Measurements from ENCODE around the gene ADA.

The ADA gene

DNA sequence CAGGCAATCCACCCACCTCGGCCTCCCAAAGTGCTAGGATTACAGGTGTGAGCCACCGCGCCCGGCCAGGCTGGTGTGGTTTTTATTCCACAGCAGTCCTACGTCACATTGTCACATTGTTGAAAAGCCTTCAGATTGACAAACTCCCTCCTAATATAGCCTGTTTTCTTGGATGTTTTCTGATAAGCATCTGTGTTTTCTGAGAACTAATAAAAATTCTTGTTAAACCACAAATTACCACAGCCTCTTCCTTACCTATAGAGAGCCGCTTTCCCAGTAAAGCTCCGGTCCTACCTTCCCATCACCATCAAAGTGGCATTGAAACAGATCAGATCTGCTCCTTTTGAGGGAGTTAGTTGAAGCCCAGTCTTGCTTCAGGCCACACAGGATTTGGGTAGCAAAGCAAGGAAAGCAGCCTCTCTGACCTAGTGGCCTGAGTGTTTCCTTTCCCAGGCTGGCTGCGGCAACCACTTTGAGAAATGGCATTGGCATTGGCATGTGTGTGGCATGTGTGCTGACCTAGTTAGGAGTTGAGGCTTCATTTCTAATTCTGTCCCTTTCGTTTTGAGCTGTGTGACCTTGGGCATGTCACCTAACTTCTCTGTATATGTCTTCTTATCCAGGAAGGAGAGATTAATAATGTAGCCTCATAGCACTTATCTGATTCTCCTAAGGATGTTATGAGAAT, 70.8 kb downstream of the ADA start:
- no peak for DNase-seq (ENCODE audit: low read depth in 2 of 2)

- no peak for DNase-seq (ENCODE audit: low read depth in 2 of 2)
Observed at GRCh38 chr20:44579313-44580081, 72.0 kb downstream of the ADA start.

GRCh38 chr20:44576297-44576696, 75.2 kb downstream of the ADA start:
- no peak for DNase-seq (ENCODE audit: low read depth in 2 of 2)

DNA sequence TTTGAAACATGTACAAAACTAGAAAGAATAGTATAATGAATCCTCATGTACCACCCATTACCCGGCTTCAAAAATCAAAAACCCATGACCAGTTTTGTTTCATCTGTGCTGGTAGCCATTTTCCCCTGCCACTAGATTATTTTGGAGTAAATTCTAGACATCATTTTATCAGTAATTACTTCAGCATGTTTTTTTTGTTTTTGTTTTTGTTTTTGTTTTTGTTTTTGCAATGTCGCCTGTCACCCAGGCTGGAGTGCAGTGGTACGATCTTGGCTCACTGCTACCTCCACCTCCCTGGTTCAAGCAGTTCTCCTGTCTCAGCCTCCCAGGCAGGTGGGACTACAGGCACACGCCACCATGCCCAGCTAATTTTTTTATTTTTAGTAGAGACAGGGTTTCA, 77.1 kb downstream of the ADA start:
- no peak for DNase-seq (ENCODE audit: low read depth in 2 of 2)

DNA sequence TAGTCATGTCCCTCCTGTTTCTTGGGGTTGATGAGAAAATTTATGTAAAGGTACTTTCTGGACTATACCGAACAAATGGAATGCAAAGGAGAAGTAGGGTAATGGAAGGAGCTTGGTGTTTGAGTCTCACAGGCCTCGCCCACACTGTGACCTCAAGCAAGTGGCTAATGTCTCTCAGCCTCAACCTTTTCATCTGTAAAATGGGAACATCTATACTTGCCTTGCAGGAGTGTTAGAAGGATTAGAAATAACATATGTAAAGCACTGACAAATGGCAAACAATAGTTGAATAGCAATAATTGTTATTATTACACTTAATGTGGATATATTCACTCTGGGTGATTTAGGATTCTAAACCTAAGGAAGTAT, 78.0 kb downstream of the ADA start:
- no peak for DNase-seq (ENCODE audit: low read depth in 2 of 2)

DNA sequence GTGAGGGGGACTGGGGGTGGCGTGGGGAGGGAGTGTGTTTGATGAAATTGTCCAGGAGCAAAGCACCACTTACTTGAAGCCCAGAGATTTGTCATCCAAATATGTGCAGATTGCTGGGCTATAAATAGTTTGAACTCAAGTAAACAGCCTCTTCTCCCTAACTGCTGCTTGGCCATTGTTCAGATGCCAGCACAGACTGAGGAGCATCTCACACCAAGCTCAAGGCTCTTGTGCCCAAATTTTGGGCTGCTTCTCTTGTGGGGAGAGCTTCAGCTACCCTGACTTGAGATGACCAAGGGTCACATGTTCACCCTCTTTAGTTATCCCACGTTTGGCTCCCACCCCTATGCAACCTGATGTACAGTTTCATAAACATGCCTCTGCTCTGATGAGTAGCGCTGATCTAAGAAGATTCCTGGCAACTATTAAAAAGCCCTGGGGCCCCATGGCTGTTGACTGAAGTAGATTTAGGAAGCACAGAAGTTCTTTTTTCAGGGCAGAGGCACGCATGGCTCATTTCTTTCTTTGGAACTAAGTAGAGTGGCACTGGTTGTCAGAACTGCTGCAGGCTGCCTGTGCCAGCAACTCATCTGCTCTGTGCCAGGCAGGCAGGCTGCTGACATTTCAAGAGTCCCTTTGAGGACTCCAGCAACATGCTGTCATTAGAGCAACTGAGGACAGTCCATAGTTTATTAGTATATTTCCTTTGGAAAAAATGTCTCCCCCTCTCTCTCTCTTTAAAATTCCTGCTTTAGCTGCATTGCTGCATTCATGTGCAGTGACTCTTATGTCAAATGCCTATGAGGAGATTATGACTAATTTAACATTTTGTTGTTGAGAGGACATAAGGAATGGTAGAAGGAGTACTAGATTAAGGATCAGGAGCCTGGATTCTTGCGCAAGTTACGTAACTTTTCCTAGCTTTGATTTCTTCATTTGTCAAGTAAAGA, 78.7 kb downstream of the ADA start:
- DNase-seq (ENCODE audit: low read depth in 2 of 2): no peak

- no peak for DNase-seq (ENCODE audit: low read depth in 2 of 2)
Observed at GRCh38 chr20:44571362-44571988, 80.0 kb downstream of the ADA start.

DNA sequence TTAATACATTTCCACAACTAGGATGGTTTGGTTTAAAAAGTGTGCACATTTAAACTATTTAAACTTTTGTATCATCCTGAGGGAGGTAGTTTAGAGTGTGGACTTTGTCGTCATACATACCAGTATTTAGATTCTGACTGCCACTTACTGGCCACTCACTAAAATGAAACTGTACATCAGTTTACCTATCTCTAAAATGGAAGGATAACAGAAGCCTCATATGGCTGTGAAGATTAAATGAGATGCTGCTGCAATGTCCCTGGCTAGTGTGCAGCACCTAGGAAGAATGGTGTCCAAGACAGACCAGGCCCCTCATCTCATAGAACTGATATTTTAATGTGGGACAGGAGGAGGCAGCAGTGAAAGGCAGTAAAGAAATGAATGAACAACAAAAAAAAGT, 81.1 kb downstream of the ADA start:
- DNase-seq (ENCODE audit: low read depth in 2 of 2): no peak
